Caco-2 (cell line): ENCODE measurements around the gene TMTC2. TPM values are rescaled to one million over a fixed set of nuclear protein-coding genes. Genes with fewer than 3 reads are reported as not detected.

Experiments used
- BruUV-seq: library from RNA; stranded (reverse); fragments of 400-500 nt; replicated peaks from 2 replicates; lab custom pipeline; 2021; lab: Mats Ljungman, UMichigan
- CTCF ChIA-PET: fragments of 300-600 bp; sonication (Branson Sonifier 250); formaldehyde crosslinking; loops from one replicate; lab custom pipeline; 2022; ENCODE audit warnings: antibody characterized with exemption; lab: Charles Lee
- POLR2A ChIA-PET: fragments of 300-600 bp; sonication (Branson Sonifier 250); formaldehyde crosslinking; loops from one replicate; lab custom pipeline; 2022; ENCODE audit warnings: antibody characterized with exemption; lab: Charles Lee
- DNase-seq, 2 experiments: peaks; one replicate each; pipeline versions ENCODE4 v3.0.0 to v3.0.0-alpha.2; 2020 to 2022
- H3K27me3 ChIP-seq: replicated peaks from 2 replicates; pipeline ENCODE4 v1.6.0; 2011; ENCODE audit warnings: low read length; ENCODE audit not compliant: control insufficient read depth, insufficient read depth
- H3K36me3 ChIP-seq: 2 replicates; pipeline ENCODE4 v1.5.1; 2011; ENCODE audit warnings: low read length; ENCODE audit not compliant: control insufficient read depth, insufficient read depth
- H3K4me1 ChIP-seq: fragments of 250-450 bp; sonication (Bioruptor Pico); 2 replicates; pipeline ENCODE4 v1.5.1; 2020; ENCODE audit warnings: mild to moderate bottlenecking
- H3K4me3 ChIP-seq: 2 replicates; pipeline ENCODE4 v1.5.1; 2011; ENCODE audit warnings: low read depth, mild to moderate bottlenecking, control low read depth, low read length
- H3K9me3 ChIP-seq: fragments of 250-450 bp; sonication (Bioruptor Pico); 2 replicates; pipeline ENCODE4 v1.5.1; 2020; ENCODE audit warnings: mild to moderate bottlenecking, moderate library complexity
- H3K27ac Mint-ChIP-seq: one replicate; pipeline ENCODE4 v1.8.0; 2022; ENCODE audit warnings: mixed read lengths; ENCODE audit not compliant: unreplicated experiment
- H3K27me3 Mint-ChIP-seq: one replicate; pipeline ENCODE4 v1.8.0; 2022; ENCODE audit warnings: mixed read lengths; ENCODE audit not compliant: insufficient read depth, unreplicated experiment
- H3K36me3 Mint-ChIP-seq: one replicate; pipeline ENCODE4 v1.8.0; 2022; ENCODE audit warnings: mild to moderate bottlenecking, mixed read lengths; ENCODE audit not compliant: insufficient read depth, unreplicated experiment
- H3K4me1 Mint-ChIP-seq: one replicate; pipeline ENCODE4 v1.8.0; 2022; ENCODE audit warnings: low read depth, mixed read lengths; ENCODE audit not compliant: unreplicated experiment
- H3K4me3 Mint-ChIP-seq: one replicate; pipeline ENCODE4 v1.8.0; 2022; ENCODE audit warnings: mild to moderate bottlenecking, moderate library complexity, mixed read lengths; ENCODE audit not compliant: unreplicated experiment
- H3K9me3 Mint-ChIP-seq: one replicate; pipeline ENCODE4 v1.8.0; 2022; ENCODE audit warnings: mixed read lengths; ENCODE audit not compliant: unreplicated experiment
- CTCF ChIP-seq, 2 experiments: fragments of 200-600 bp in 1 of 2; IDR thresholded peaks; 1 replicate in 1 of 2; 2 replicates in 1 of 2; pipeline versions ENCODE4 v1.5.1 to v1.8.0; 2011 to 2022; ENCODE audit warnings: antibody characterized with exemption in 1 of 2, control low read depth in 1 of 2, inconsistent platforms in 1 of 2, low read depth in 1 of 2, low read length in 1 of 2, mild to moderate bottlenecking in 1 of 2, moderate library complexity in 1 of 2; ENCODE audit not compliant: insufficient read depth in 1 of 2, severe bottlenecking in 1 of 2, unreplicated experiment in 1 of 2
- intact Hi-C: fragments of 100-400 bp; cut with micrococcal nuclease; formaldehyde crosslinking; loops from one replicate; pipeline ENCODE4 v1.10.0; 2022; ENCODE audit not compliant: unreplicated experiment
- total RNA-seq: library from RNA; stranded (reverse); gene quantifications from 2 replicates; pipeline ENCODE4 v1.2.3, GENCODE V29; 2022

Gene TMTC2
- total RNA-seq, 1 experiment from 2014 or later = 2.2 TPM

- no TSS peak for BruUV-seq
- ChIA-PET POLR2A (no interaction called here), CTCF (no interaction called here)
- Mint-ChIP-seq H3K27ac (no peak overlapping the region), H3K36me3 (no peaks in the 10 kb centered on the region), H3K9me3 (no peaks in the 10 kb centered on the region), H3K4me1 (no peaks in the 10 kb centered on the region), H3K27me3 (no peaks in the 10 kb centered on the region), H3K4me3 (no peak overlapping the region)
- H3K9me3 ChIP-seq = no peaks in the 10 kb centered on the region
- no peaks in the 10 kb centered on the region for H3K27me3 ChIP-seq
- DNase-seq = no peak
- H3K36me3 ChIP-seq = no peaks in the 10 kb centered on the region
- H3K4me1 ChIP-seq = no peaks in the 10 kb centered on the region
- no peak overlapping the region for H3K4me3 ChIP-seq
- intact Hi-C loops = no loop called here
- no peak for TF ChIP-seq CTCF (IDR thresholded peaks at IDR 0.05; ENCODE audit: insufficient read depth in 1 of 2, low read depth in 1 of 2, low read length in 1 of 2, severe bottlenecking in 1 of 2, unreplicated experiment in 1 of 2)
Measured at GRCh38 chr12:82919388-82920054, 232.8 kb downstream of the TMTC2 start.

- POLR2A ChIA-PET = no interaction called here
- H3K4me3 Mint-ChIP-seq = no peak overlapping the region
- Histone ChIP-seq H3K9me3 (no peaks in the 10 kb centered on the region), H3K4me3 (no peak overlapping the region), H3K27me3 (no peaks in the 10 kb centered on the region), H3K4me1 (no peaks in the 10 kb centered on the region), H3K36me3 (no peaks in the 10 kb centered on the region)
- BruUV-seq = no TSS peak
- H3K36me3 Mint-ChIP-seq = no peaks in the 10 kb centered on the region
- CTCF ChIA-PET = no interaction called here
- H3K27me3 Mint-ChIP-seq = no peaks in the 10 kb centered on the region
- H3K9me3 Mint-ChIP-seq = no peaks in the 10 kb centered on the region
- no peak for TF ChIP-seq CTCF (IDR thresholded peaks at IDR 0.05; ENCODE audit: insufficient read depth in 1 of 2, low read depth in 1 of 2, low read length in 1 of 2, severe bottlenecking in 1 of 2, unreplicated experiment in 1 of 2)
- DNase-seq = no peak
- H3K4me1 Mint-ChIP-seq = no peaks in the 10 kb centered on the region
- intact Hi-C loops = no loop called here
- H3K27ac Mint-ChIP-seq = no peak overlapping the region
Measured at GRCh38 chr12:82923935-82924334, 237.2 kb downstream of the TMTC2 start.

- Mint-ChIP-seq H3K27ac (no peak overlapping the region), H3K36me3 (no peaks in the 10 kb centered on the region), H3K4me3 (no peak overlapping the region), H3K27me3 (no peaks in the 10 kb centered on the region), H3K4me1 (no peaks in the 10 kb centered on the region), H3K9me3 (no peaks in the 10 kb centered on the region)
- TF ChIP-seq CTCF (IDR thresholded peaks at IDR 0.05; ENCODE audit: insufficient read depth in 1 of 2, low read depth in 1 of 2, low read length in 1 of 2, severe bottlenecking in 1 of 2, unreplicated experiment in 1 of 2) = no peak
- H3K36me3 ChIP-seq = no peaks in the 10 kb centered on the region
- H3K4me1 ChIP-seq = no peaks in the 10 kb centered on the region
- DNase-seq = no peak
- no TSS peak for BruUV-seq
- H3K27me3 ChIP-seq = no peaks in the 10 kb centered on the region
- POLR2A ChIA-PET = no interaction called here
- no peak overlapping the region for H3K4me3 ChIP-seq
- intact Hi-C loops = no loop called here
- H3K9me3 ChIP-seq = no peaks in the 10 kb centered on the region
- CTCF ChIA-PET = no interaction called here
Measured at GRCh38 chr12:82926630-82927029, 239.9 kb downstream of the TMTC2 start.
